CD14-positive monocyte (primary cell): ENCODE results near the gene KHDRBS2. TPM values are rescaled to one million over a fixed set of nuclear protein-coding genes. Genes with fewer than 3 reads are reported as not detected.

ENCODE experiments used
- DNase-seq, 3 donors: peaks; one replicate each; pipeline ENCODE4 v3.0.0-alpha.2; 2011 to 2022
- H2AFZ ChIP-seq: 2 replicates; pipeline ENCODE4 v1.6.0; 2012; ENCODE audit warnings: mild to moderate bottlenecking, low read depth, low read length, inconsistent platforms; ENCODE audit not compliant: insufficient read depth, poor library complexity, severe bottlenecking
- H3K27ac ChIP-seq, 2 donors: 1 replicate in 1 of 2; 2 replicates in 1 of 2; pipeline ENCODE4 v1.5.1; 2012 to 2013; ENCODE audit warnings: low read length in 2 of 2, control low read depth in 1 of 2, inconsistent platforms in 1 of 2, low read depth in 1 of 2, mild to moderate bottlenecking in 1 of 2
- H3K27me3 ChIP-seq, 2 donors: one replicate each; pipeline versions ENCODE4 v1.6.0 to v1.6.1; 2011 to 2013; ENCODE audit warnings: low read length in 2 of 2; ENCODE audit not compliant: control insufficient read depth in 2 of 2, insufficient read depth in 2 of 2
- H3K36me3 ChIP-seq, 2 donors: replicated peaks in 1 of 2; 1 replicate in 1 of 2; 2 replicates in 1 of 2; pipeline versions ENCODE4 v1.5.1 to v1.6.1; 2012 to 2013; ENCODE audit warnings: low read length in 2 of 2, control low read depth in 1 of 2, inconsistent platforms in 1 of 2, mild to moderate bottlenecking in 1 of 2; ENCODE audit not compliant: insufficient read depth in 2 of 2, control insufficient read depth in 1 of 2
- H3K4me1 ChIP-seq, 2 donors: 1 replicate in 1 of 2; 2 replicates in 1 of 2; pipeline versions ENCODE4 v1.5.1 to v1.6.1; 2012 to 2013; ENCODE audit warnings: low read length in 2 of 2, control low read depth in 1 of 2, inconsistent platforms in 1 of 2, mild to moderate bottlenecking in 1 of 2, moderate library complexity in 1 of 2; ENCODE audit not compliant: insufficient read depth in 2 of 2, control insufficient read depth in 1 of 2
- H3K4me2 ChIP-seq: replicated peaks from 2 replicates; pipeline ENCODE3; 2012; ENCODE audit warnings: low read length, moderate library complexity, mild to moderate bottlenecking; ENCODE audit not compliant: poor library complexity, severe bottlenecking; ENCODE audit errors: extremely low read depth
- H3K4me3 ChIP-seq, 3 experiments: fragments of 200-600 bp in 1 of 3; sonication (generic) in 1 of 3; replicated peaks in 1 of 3; 1 replicate in 2 of 3; 2 replicates in 1 of 3; pipeline ENCODE4 v1.5.1; 2011 to 2013; ENCODE audit warnings: low read length in 3 of 3, mild to moderate bottlenecking in 3 of 3, control low read depth in 2 of 3, low read depth in 2 of 3, inconsistent platforms in 1 of 3, moderate library complexity in 1 of 3
- H3K79me2 ChIP-seq: 2 replicates; pipeline ENCODE4 v1.6.0; 2012; ENCODE audit warnings: mild to moderate bottlenecking, control low read depth, inconsistent platforms, low read length, moderate library complexity; ENCODE audit not compliant: insufficient read depth
- H3K9ac ChIP-seq: 2 replicates; pipeline ENCODE4 v1.6.0; 2017; ENCODE audit warnings: low read length, mild to moderate bottlenecking; ENCODE audit not compliant: insufficient read depth, poor library complexity, severe bottlenecking
- H3K9me3 ChIP-seq, 2 donors: replicated peaks in 1 of 2; 1 replicate in 1 of 2; 2 replicates in 1 of 2; pipeline versions ENCODE4 v1.5.1 to v1.6.1; 2012 to 2013; ENCODE audit warnings: low read length in 2 of 2, control low read depth in 1 of 2; ENCODE audit not compliant: control insufficient read depth in 1 of 2, insufficient read depth in 1 of 2
- H4K20me1 ChIP-seq: 2 replicates; pipeline ENCODE4 v1.6.0; 2012; ENCODE audit warnings: mild to moderate bottlenecking, low read length, control low read depth, moderate library complexity; ENCODE audit not compliant: insufficient read depth
- H3K27ac Mint-ChIP-seq, 7 donors: one replicate each; pipeline ENCODE4 v1.8.0; 2020; ENCODE audit warnings: mild to moderate bottlenecking in 7 of 7, mixed read lengths in 7 of 7, moderate library complexity in 6 of 7, inconsistent platforms in 2 of 7
- H3K27me3 Mint-ChIP-seq, 3 donors: one replicate each; pipeline ENCODE4 v1.8.0; 2021 to 2022; ENCODE audit warnings: low read depth in 3 of 3, mild to moderate bottlenecking in 3 of 3, mixed read lengths in 3 of 3, moderate library complexity in 3 of 3, inconsistent platforms in 1 of 3
- H3K36me3 Mint-ChIP-seq, 2 donors: one replicate each; pipeline ENCODE4 v1.8.0; 2020; ENCODE audit warnings: mixed read lengths in 2 of 2, inconsistent platforms in 1 of 2, mild to moderate bottlenecking in 1 of 2
- H3K4me1 Mint-ChIP-seq: one replicate; pipeline ENCODE4 v1.8.0; 2020; ENCODE audit warnings: mild to moderate bottlenecking, mixed read lengths
- H3K4me3 Mint-ChIP-seq, 2 donors: one replicate each; pipeline ENCODE4 v1.8.0; 2020; ENCODE audit warnings: mild to moderate bottlenecking in 2 of 2, mixed read lengths in 2 of 2, moderate library complexity in 1 of 2
- H3K9me3 Mint-ChIP-seq, 7 donors: one replicate each; pipeline ENCODE4 v1.8.0; 2020 to 2022; ENCODE audit warnings: mixed read lengths in 7 of 7, mild to moderate bottlenecking in 6 of 7, moderate library complexity in 6 of 7, inconsistent platforms in 2 of 7
- CTCF ChIP-seq: fragments of 200-600 bp; IDR thresholded peaks from one replicate; pipeline ENCODE4 v1.8.0; 2022; ENCODE audit warnings: antibody characterized with exemption, mild to moderate bottlenecking
- WGBS: methylation state at CpG from one replicate; pipeline ENCODE4 v1.1.5; 2013; ENCODE audit warnings: missing lambda C conversion rate; ENCODE audit not compliant: insufficient coverage; 5-methylcytosine and 5-hydroxymethylcytosine counted together
- intact Hi-C, 2 donors: fragments of 100-400 bp; cut with micrococcal nuclease; formaldehyde crosslinking; loops; one replicate each; pipeline versions ENCODE4 v1.15.0 to v1.15.1; 2023
- polyA plus RNA-seq, 3 donors: library from polyadenylated mRNA; depleted of rRNA in 1 of 3; unstranded in 2 of 3; stranded (reverse) in 1 of 3; fragments of 300-500 nt in 2 of 3; fragments of >200 nt in 1 of 3; fragmentation: Illumina TruSeq in 2 of 3; gene quantifications; 1 replicate in 2 of 3; 2 replicates in 1 of 3; pipeline ENCODE4 v1.2.3, GENCODE V29; 2012 to 2021

Gene KHDRBS2
- polyA plus RNA-seq, 3 donors: 0.09 to 0.57 (median 0.14) TPM

GRCh38 chr6:62119401-62119800 lies 166.6 kb downstream of the KHDRBS2 start:
- Mint-ChIP-seq H3K27me3 (peaks cover 0 to 1% (median 0%) of the 10 kb centered on the region in 3 donors), H3K27ac (no peak overlapping the region), H3K9me3 (peaks cover 5 to 26% (median 21%) of the 10 kb centered on the region in 7 donors), H3K36me3 (no peaks in the 10 kb centered on the region), H3K4me1 (no peaks in the 10 kb centered on the region), H3K4me3 (no peak overlapping the region)
- no peak for DNase-seq
- no peaks in the 10 kb centered on the region for H3K27me3 ChIP-seq
- no peak overlapping the region for H3K4me2 ChIP-seq
- intact Hi-C loops: no loop called here
- TF ChIP-seq CTCF: no peak
- no peaks in the 10 kb centered on the region for H3K4me1 ChIP-seq
- no peaks in the 10 kb centered on the region for H3K79me2 ChIP-seq
- no peak overlapping the region for H2AFZ ChIP-seq
- H3K27ac ChIP-seq: no peak overlapping the region
- WGBS: no CpG with 5 or more reads among the region's 1 CpG
- no peak overlapping the region for H3K9ac ChIP-seq
- no peaks in the 10 kb centered on the region for H4K20me1 ChIP-seq
- no peaks in the 10 kb centered on the region for H3K36me3 ChIP-seq
- H3K4me3 ChIP-seq: no peak overlapping the region
- H3K9me3 ChIP-seq: peaks cover 23 to 25% of the 10 kb centered on the region in 2 donors

- Histone ChIP-seq H3K9ac (no peak overlapping the region), H3K4me3 (no peak overlapping the region), H3K36me3 (no peaks in the 10 kb centered on the region), H3K27ac (no peak overlapping the region), H4K20me1 (no peaks in the 10 kb centered on the region), H3K4me1 (no peaks in the 10 kb centered on the region), H3K27me3 (no peaks in the 10 kb centered on the region), H3K4me2 (no peak overlapping the region), H3K79me2 (no peaks in the 10 kb centered on the region), H2AFZ (no peak overlapping the region), H3K9me3 (peaks cover 15 to 22% of the 10 kb centered on the region in 2 donors)
- Mint-ChIP-seq H3K36me3 (no peaks in the 10 kb centered on the region), H3K9me3 (peaks cover 9 to 33% (median 24%) of the 10 kb centered on the region in 7 donors), H3K27me3 (no peaks in the 10 kb centered on the region), H3K4me1 (no peaks in the 10 kb centered on the region), H3K27ac (no peak overlapping the region), H3K4me3 (no peak overlapping the region)
- intact Hi-C loops: no loop called here
- WGBS: 98% methylated on average over 5 of the region's 8 CpGs
- no peak for DNase-seq
- no peak for TF ChIP-seq CTCF
Measured at GRCh38 chr6:62103186-62103859, 182.7 kb downstream of the KHDRBS2 start.
